Measurements from ENCODE around the gene ERBB4.

ERBB4 gene

GRCh38 chr2:211390536-211391188 is 1147.9 kb downstream of the ERBB4 start:
- no peaks in the 10 kb centered on the region for H3K9me3 ChIP-seq (ENCODE audit: severe bottlenecking)
- H3K27ac ChIP-seq, result no peak overlapping the region
- no peak for DNase-seq
- H3K36me3 ChIP-seq, result no peaks in the 10 kb centered on the region
- H3K4me3 ChIP-seq (ENCODE audit: low read depth, low read length), result no peak overlapping the region
- no peak for TF ChIP-seq CTCF (IDR thresholded peaks at IDR 0.05; ENCODE audit: low read depth, low read length)
- no peaks in the 10 kb centered on the region for H3K27me3 ChIP-seq (ENCODE audit: insufficient read depth, low read depth, severe bottlenecking)

DNA sequence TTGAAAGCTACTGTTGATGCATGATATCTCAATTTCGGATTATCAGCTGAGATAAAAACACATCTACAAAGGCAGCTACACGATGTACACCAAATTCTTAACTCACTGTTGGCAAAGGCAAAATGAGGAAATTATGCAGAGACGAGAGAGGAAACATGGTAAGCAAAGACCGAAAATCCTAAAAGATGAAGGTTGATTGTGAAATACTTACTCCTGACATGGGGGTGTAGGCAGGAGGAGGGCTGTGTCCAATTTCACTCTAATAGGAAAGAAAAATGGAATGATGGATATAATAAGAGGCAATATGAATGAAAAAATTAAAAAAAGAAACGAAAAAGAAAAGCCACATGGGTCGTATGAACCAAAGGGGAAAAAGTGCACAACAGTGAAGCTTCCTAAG is 1150.9 kb downstream of the ERBB4 start:
- Histone ChIP-seq H3K9me3 (ENCODE audit: severe bottlenecking) (no peaks in the 10 kb centered on the region), H3K27me3 (ENCODE audit: insufficient read depth, low read depth, severe bottlenecking) (no peaks in the 10 kb centered on the region), H3K27ac (no peak overlapping the region), H3K36me3 (no peaks in the 10 kb centered on the region), H3K4me3 (ENCODE audit: low read depth, low read length) (no peak overlapping the region)
- TF ChIP-seq CTCF (IDR thresholded peaks at IDR 0.05; ENCODE audit: low read depth, low read length), result no peak
- DNase-seq, result no peak

DNA sequence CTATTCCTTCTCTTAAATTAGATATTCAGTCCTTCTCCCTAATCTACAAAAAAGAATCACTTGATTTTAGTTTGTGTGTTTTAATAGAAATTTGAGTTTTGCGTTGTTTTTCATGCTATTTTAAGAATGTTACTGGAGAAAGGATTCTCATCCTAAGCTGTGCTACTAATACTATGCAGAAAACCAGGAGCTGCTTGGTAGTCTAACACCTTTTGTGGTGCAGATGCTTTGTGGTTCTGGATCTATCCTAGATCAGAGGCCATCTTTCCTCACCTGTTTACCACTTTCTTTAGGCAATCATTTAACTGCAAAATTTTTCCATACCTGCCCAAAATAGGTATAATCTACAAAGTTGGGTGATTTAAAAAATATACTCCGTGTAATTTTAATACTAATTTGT is 1158.6 kb downstream of the ERBB4 start:
- no peak for TF ChIP-seq CTCF (IDR thresholded peaks at IDR 0.05; ENCODE audit: low read depth, low read length)
- H3K9me3 ChIP-seq (ENCODE audit: severe bottlenecking), result no peaks in the 10 kb centered on the region
- no peak for DNase-seq
- no peak overlapping the region for H3K4me3 ChIP-seq (ENCODE audit: low read depth, low read length)
- H3K27ac ChIP-seq, result no peak overlapping the region
- no peaks in the 10 kb centered on the region for H3K36me3 ChIP-seq
- H3K27me3 ChIP-seq (ENCODE audit: insufficient read depth, low read depth, severe bottlenecking), result no peaks in the 10 kb centered on the region

DNA sequence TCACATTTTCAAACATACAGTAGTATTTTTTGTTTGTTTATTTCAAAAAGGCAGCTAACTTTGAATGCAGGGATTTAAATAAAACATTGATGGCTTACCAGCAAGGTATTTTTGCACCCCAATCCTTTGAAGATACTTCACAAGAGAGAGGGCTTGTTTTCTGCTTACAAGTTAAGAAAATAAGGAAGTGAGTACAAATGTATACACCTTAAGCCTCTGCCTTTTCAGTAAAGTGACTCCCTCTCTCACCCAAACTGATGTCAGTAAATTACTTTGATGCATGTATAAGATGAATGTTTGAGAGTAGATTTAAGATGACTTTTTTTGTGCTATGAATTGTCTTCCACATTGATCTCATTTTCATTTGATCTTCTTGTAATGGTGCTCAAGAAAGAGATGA is 1162.2 kb downstream of the ERBB4 start:
- H3K4me3 ChIP-seq (ENCODE audit: low read depth, low read length), result no peak overlapping the region
- H3K36me3 ChIP-seq, result no peaks in the 10 kb centered on the region
- DNase-seq, result no peak
- no peaks in the 10 kb centered on the region for H3K9me3 ChIP-seq (ENCODE audit: severe bottlenecking)
- H3K27ac ChIP-seq, result no peak overlapping the region
- TF ChIP-seq CTCF (IDR thresholded peaks at IDR 0.05; ENCODE audit: low read depth, low read length), result no peak
- no peaks in the 10 kb centered on the region for H3K27me3 ChIP-seq (ENCODE audit: insufficient read depth, low read depth, severe bottlenecking)

DNA sequence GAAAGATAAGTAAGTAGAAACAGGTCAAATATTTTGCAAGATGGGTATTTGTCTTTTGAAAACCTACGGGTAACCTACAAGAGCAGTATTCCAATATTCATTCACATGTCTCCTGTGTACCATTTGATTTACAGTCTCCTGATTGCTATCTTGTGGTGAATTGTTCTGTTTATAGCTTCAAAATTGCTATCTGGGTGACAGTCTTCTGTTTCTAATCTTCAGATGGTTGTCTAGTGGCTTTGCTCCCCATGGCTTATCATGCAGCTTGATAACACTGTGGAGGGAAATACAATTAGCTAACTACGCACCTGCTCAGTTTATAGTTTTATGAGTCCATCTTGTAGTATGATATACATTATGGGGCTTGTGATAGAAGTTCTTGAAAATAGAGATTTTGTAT is 1165.4 kb downstream of the ERBB4 start:
- no peak for DNase-seq
- no peak for TF ChIP-seq CTCF (IDR thresholded peaks at IDR 0.05; ENCODE audit: low read depth, low read length)
- H3K27me3 ChIP-seq (ENCODE audit: insufficient read depth, low read depth, severe bottlenecking), result no peaks in the 10 kb centered on the region
- H3K4me3 ChIP-seq (ENCODE audit: low read depth, low read length), result no peak overlapping the region
- H3K27ac ChIP-seq, result no peak overlapping the region
- H3K9me3 ChIP-seq (ENCODE audit: severe bottlenecking), result no peaks in the 10 kb centered on the region
- H3K36me3 ChIP-seq, result no peaks in the 10 kb centered on the region

DNA sequence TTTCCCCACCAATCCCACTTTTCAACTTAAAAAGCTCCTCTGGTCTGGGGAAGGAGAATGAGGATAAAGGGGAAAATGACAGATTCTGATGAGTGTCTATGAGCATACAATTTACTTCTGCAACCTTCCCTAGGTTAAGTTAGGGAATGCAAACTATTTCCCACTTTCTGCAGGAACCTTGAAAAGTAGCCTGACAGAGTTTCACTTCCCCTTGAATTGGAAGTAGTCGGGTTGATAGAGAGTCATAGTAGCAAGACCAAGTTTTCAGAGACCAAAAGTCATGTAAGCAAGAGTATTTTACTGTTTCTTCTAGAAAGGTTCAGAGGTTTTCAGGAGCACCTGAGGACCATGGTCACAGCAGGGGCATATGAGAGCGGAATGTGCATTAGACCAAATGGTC is 1167.1 kb downstream of the ERBB4 start:
- H3K36me3 ChIP-seq, result no peaks in the 10 kb centered on the region
- DNase-seq, result no peak
- no peak for TF ChIP-seq CTCF (IDR thresholded peaks at IDR 0.05; ENCODE audit: low read depth, low read length)
- H3K9me3 ChIP-seq (ENCODE audit: severe bottlenecking), result no peaks in the 10 kb centered on the region
- no peaks in the 10 kb centered on the region for H3K27me3 ChIP-seq (ENCODE audit: insufficient read depth, low read depth, severe bottlenecking)
- H3K27ac ChIP-seq, result no peak overlapping the region
- H3K4me3 ChIP-seq (ENCODE audit: low read depth, low read length), result no peak overlapping the region
